Stimulated activated naive CD8-positive, alpha-beta T cell treated with anti-CD3 and anti-CD28 coated beads, Interleukin-15, Interleukin-2, amounts not matched to agents 100 ng/mL and 50 ng/mL, for 24 hours (primary cell): ENCODE data around the gene EVX1.
A peak's percentile ranks its signal among the peaks of the same experiment; 100 is the strongest.

Experiments
- H3K27ac Mint-ChIP-seq: one replicate; pipeline ENCODE4 v1.8.0; 2021; ENCODE audit warnings: mild to moderate bottlenecking, mixed read lengths
- H3K27me3 Mint-ChIP-seq: one replicate; pipeline ENCODE4 v1.8.0; 2021; ENCODE audit warnings: mixed read lengths
- H3K36me3 Mint-ChIP-seq: one replicate; pipeline ENCODE4 v1.8.0; 2021; ENCODE audit warnings: low read depth, mixed read lengths
- H3K4me1 Mint-ChIP-seq: one replicate; pipeline ENCODE4 v1.8.0; 2021; ENCODE audit warnings: low read depth, mixed read lengths
- H3K4me3 Mint-ChIP-seq: one replicate; pipeline ENCODE4 v1.8.0; 2021; ENCODE audit warnings: mild to moderate bottlenecking, mixed read lengths
- H3K9me3 Mint-ChIP-seq: one replicate; pipeline ENCODE4 v1.8.0; 2021; ENCODE audit warnings: mixed read lengths

The EVX1 gene

GRCh38 chr7:27242555-27243339, at the start of gene EVX1:
Gene EVX1, plus strand, starts transcription at chr7:27242802. Its CDS starts 229 bp downstream, at chr7:27243031.
- Mint-ChIP-seq H3K27me3 (peaks cover 91% of the 10 kb centered on the region), H3K27ac (peak within 1 kb of the TSS; percentile 72), H3K9me3 (no peaks in the 10 kb centered on the region), H3K4me1 (peaks cover 27% of the 10 kb centered on the region), H3K4me3 (peak within 1 kb of the TSS; percentile 62), H3K36me3 (no peaks in the 10 kb centered on the region)

DNA sequence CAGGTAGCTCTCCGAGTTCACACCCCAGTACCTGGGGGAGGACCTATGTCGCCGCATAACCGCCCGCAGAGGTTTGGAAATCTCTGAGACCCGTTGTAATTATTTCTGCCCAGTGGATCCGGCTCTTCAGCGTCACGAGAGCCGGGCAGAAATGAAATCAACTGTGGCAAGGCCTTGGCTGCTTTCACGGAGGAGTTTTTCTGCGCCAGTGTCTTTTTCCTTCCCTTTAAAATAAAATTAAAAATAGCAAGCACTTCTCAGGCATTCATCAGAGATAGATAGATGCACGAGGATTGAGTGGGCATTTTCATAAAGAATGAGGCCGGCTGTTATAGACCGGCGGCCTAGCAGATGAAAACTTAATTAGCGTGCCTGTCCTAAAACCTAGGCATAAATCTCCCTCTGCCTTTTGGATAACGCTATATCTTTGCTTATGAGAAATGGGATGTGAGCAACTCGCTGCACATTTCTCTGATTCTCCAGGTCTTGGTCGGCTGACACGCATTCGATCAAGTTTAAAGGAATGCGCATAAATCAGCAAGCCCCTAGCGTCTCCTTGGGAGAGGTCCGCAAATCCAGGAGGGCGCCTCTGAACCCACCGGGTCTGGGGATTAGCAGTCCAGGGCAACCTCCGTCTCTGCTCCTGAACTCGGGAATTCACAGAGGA, 49.1 kb upstream of the EVX1 start:
- Mint-ChIP-seq H3K27me3 (peaks cover 93% of the 10 kb centered on the region), H3K4me3 (peak overlapping the region; percentile 23), H3K9me3 (no peaks in the 10 kb centered on the region), H3K36me3 (no peaks in the 10 kb centered on the region), H3K4me1 (peaks cover 29% of the 10 kb centered on the region), H3K27ac (no peak overlapping the region)

DNA sequence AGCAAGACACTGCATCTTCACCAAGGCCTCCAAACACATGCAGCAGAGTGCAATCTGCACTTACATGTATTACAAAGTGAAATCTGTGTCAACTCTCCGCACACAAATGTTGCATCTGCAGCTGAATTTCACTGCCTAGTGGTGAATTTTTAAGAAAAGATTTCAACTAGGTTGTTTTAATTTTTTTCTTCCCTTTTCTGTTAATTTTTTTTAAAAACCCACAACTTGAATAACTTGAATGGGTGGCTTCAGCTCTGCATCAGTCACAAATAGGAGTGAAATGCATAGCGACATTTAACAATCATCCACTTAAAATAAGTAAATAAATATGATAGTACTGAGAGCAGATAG, 48.6 kb upstream of the EVX1 start:
- no peaks in the 10 kb centered on the region for H3K36me3 Mint-ChIP-seq
- H3K4me3 Mint-ChIP-seq = no peak overlapping the region
- H3K4me1 Mint-ChIP-seq = peaks cover 28% of the 10 kb centered on the region
- H3K9me3 Mint-ChIP-seq = no peaks in the 10 kb centered on the region
- peaks cover 93% of the 10 kb centered on the region for H3K27me3 Mint-ChIP-seq
- no peak overlapping the region for H3K27ac Mint-ChIP-seq

GRCh38 chr7:27194686-27195379, 47.8 kb upstream of the EVX1 start:
- Mint-ChIP-seq H3K36me3 (no peaks in the 10 kb centered on the region), H3K9me3 (no peaks in the 10 kb centered on the region), H3K4me3 (no peak overlapping the region), H3K27me3 (peaks cover 90% of the 10 kb centered on the region), H3K4me1 (peaks cover 29% of the 10 kb centered on the region), H3K27ac (no peak overlapping the region)

- no peaks in the 10 kb centered on the region for H3K36me3 Mint-ChIP-seq
- H3K9me3 Mint-ChIP-seq = no peaks in the 10 kb centered on the region
- H3K27ac Mint-ChIP-seq = no peak overlapping the region
- peaks cover 87% of the 10 kb centered on the region for H3K27me3 Mint-ChIP-seq
- H3K4me1 Mint-ChIP-seq = peaks cover 41% of the 10 kb centered on the region
- no peak overlapping the region for H3K4me3 Mint-ChIP-seq
Measured at GRCh38 chr7:27196287-27196767, 46.3 kb upstream of the EVX1 start.

DNA sequence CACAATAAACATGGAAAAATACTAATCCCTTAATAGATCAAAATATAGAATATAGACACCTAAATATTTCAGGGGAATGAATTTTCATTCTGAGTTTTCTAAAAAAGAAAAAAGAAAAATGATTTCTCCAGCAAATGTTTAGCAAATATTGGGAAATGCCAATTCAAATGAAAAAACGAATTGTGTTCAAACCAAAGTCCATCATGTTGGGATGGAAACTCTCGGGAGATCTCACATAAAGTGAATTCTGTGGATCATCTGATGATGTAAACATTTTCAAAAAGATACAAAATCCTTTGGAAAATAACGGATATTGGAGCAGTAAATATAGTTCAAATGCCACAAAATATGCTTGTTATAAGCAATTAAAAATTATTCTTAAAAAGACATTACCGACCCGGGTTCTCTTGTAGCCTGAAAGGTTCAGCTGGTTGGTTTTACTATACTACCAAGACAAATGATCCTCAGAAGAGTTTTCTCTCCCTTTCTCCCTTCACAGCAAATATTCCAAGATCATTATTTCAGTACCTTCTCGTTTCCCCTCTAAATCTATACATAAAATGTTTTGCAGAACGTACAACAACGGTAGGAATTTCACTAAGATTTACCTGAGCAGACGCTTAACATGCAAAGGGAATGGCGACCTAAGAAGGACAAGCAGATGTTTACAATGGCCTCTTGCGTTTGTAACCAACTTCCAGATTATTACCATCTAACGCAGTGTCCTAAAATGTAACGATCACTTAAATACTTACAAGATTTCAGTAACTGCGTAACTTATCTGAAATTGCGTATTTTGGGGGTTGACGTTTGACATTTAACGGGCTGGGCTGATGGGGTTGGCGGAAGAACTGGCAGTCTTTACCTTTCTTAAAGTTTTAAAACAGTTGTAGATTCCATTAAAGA, 45.2 kb upstream of the EVX1 start:
- H3K9me3 Mint-ChIP-seq = no peaks in the 10 kb centered on the region
- no peak overlapping the region for H3K4me3 Mint-ChIP-seq
- H3K27me3 Mint-ChIP-seq = peaks cover 87% of the 10 kb centered on the region
- H3K36me3 Mint-ChIP-seq = no peaks in the 10 kb centered on the region
- peaks cover 43% of the 10 kb centered on the region for H3K4me1 Mint-ChIP-seq
- H3K27ac Mint-ChIP-seq = no peak overlapping the region

DNA sequence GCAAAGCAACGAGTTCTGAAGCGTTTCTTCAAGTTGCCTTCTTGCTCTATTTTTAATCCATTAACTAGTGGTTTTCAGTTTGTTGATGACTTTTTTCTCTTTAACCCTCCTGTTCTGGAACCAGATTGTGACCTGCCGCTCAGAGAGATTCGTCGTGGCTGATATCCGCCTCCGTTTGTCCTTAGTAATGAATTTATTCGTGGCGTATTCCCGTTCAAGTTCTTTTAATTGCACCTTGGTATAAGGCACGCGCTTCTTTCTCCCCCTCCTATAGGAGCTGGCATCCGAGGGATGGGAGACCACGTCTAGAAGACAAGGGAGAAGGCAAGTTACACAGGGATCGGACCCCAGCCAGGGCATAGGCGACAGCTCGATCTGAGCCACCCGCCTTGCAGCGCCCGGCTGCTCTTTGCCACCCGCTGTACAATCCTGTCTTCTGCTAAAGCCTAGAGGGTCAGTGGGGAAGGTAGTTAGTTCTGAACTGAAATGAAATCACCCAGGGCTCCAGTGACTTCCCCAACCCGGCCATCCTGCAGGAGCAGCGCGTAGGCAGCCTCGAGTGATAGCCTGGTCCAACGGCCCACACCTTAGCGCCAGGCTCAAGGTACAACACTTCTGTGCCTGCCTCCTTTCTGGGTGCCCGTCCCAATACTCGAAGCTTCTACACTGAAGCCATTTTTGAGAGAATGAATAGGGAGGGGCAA, 44.3 kb upstream of the EVX1 start:
- Mint-ChIP-seq H3K4me1 (peaks cover 42% of the 10 kb centered on the region), H3K36me3 (no peaks in the 10 kb centered on the region), H3K27me3 (peaks cover 91% of the 10 kb centered on the region), H3K27ac (no peak overlapping the region), H3K4me3 (no peak overlapping the region), H3K9me3 (no peaks in the 10 kb centered on the region)

- Mint-ChIP-seq H3K4me1 (peaks cover 39% of the 10 kb centered on the region), H3K27ac (no peak overlapping the region), H3K36me3 (no peaks in the 10 kb centered on the region), H3K27me3 (peaks cover 91% of the 10 kb centered on the region), H3K9me3 (no peaks in the 10 kb centered on the region), H3K4me3 (peak overlapping the region; percentile 20)
Measured at GRCh38 chr7:27198871-27199801, 43.5 kb upstream of the EVX1 start.

DNA sequence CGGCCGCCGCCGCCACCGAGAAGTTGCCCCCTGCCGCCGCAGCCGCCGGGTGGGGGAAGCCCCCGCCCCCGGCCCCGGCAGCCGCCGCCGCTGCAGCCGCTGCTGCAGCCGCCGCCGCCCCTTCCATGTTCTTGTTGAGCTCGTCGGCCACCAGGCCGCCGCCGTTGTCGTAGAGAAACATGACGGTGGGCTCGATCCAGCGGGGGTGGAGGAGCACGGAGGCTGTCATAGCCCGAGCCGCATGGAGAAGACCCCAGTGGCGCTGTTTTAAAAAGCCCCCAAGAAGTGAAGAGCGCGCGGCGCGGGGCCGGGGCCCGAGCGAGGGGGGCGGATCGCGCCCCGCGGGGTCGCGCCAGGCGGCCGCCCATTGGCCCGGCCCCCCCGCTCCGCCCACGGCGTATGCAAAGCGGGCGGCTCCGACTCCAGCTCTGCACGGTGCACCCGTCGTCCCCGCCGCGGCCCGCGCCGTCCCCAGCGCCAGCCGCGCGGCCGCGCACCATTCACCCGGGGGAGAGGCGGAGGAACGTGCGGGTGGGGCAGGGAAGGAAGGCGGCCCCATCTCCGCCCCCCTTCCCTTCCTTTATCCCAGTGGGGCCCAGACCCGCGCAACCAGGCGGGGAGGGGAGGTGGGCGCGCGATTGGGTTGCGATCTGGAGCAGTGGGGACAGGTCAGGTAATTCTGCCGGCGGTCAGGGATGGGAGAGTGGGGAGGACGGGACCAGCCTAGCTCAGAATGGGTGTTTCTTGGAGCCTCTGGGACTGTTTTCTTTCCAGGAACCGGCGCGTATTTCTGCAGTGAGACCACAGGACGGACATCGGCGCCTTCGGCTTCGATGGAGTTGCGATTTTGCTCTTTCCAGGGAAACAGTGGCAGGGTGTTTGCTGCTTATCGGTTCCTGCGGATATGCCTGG, 42.5 kb upstream of the EVX1 start, which contains the start of gene HOXA13:
HOXA13 (minus strand) TSS at position 243 of the 912 bp plus-strand sequence; CDS start at position 229, 14 bp downstream.
- H3K27me3 Mint-ChIP-seq = peaks cover 91% of the 10 kb centered on the region
- H3K4me1 Mint-ChIP-seq = peaks cover 47% of the 10 kb centered on the region
- peak within 1 kb of the TSS; percentile 67 for H3K27ac Mint-ChIP-seq

GRCh38 chr7:27200761-27201579, 41.6 kb upstream of the EVX1 start:
- Mint-ChIP-seq H3K27ac (peak overlapping the region; percentile 67), H3K4me1 (peaks cover 54% of the 10 kb centered on the region), H3K4me3 (peak overlapping the region; percentile 58), H3K27me3 (peaks cover 91% of the 10 kb centered on the region), H3K9me3 (no peaks in the 10 kb centered on the region), H3K36me3 (no peaks in the 10 kb centered on the region)

More for the DNA sequence above, 42.5 kb upstream of the EVX1 start, which contains the start of gene HOXA13:
- Mint-ChIP-seq H3K9me3 (no peaks in the 10 kb centered on the region), H3K36me3 (no peaks in the 10 kb centered on the region), H3K4me3 (peak within 1 kb of the TSS; percentile 80)

DNA sequence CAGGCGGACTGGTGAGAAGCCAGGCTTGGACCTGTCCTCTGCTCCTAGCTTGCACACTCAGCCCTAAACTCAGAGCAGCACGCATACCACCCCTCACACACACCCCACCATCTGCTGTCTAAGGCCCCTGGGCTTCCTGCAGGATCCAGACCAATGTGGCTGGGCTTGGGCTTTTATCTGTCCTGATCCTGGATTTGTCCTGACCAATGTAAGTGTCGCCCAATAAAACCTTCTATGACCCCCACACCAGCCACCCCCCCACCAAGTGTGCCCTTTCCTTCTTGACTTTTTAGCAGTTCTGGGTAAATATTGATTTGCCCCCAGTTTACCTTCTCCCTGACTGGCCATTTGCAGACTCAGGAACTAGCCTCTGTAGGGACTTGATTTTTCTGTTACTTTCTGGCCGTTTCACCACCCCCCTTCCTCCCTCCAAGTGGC, 41.0 kb upstream of the EVX1 start:
- H3K4me3 Mint-ChIP-seq = peak overlapping the region; percentile 12
- no peak overlapping the region for H3K27ac Mint-ChIP-seq
- peaks cover 92% of the 10 kb centered on the region for H3K27me3 Mint-ChIP-seq
- H3K4me1 Mint-ChIP-seq = peaks cover 55% of the 10 kb centered on the region
- no peaks in the 10 kb centered on the region for H3K9me3 Mint-ChIP-seq
- H3K36me3 Mint-ChIP-seq = no peaks in the 10 kb centered on the region
